Stomach (tissue), 4 donors: ENCODE measurements around the gene HIGD2A.

Experiments
- CTCF ChIP-seq, 7 experiments: fragments of 450-650 bp in 4 of 7; fragments of 200-600 bp in 3 of 7; sonication (generic) in 3 of 7; IDR thresholded peaks; one replicate each; pipeline ENCODE4 v1.5.1; 2016 to 2019; ENCODE audit warnings: antibody characterized with exemption in 7 of 7, control low read depth in 2 of 7, mild to moderate bottlenecking in 1 of 7
- POLR2A ChIP-seq, 4 donors: fragments of 450-650 bp; IDR thresholded peaks; one replicate each; pipeline ENCODE4 v1.6.1; 2016; ENCODE audit warnings: antibody characterized with exemption in 4 of 4, control low read depth in 2 of 4, mild to moderate bottlenecking in 1 of 4, moderate library complexity in 1 of 4
- POLR2AphosphoS5 ChIP-seq, 3 donors: sonication (generic); formaldehyde crosslinking; IDR thresholded peaks; one replicate each; pipeline ENCODE4 v1.6.1; 2016; ENCODE audit warnings: antibody characterized with exemption in 3 of 3

DNA sequence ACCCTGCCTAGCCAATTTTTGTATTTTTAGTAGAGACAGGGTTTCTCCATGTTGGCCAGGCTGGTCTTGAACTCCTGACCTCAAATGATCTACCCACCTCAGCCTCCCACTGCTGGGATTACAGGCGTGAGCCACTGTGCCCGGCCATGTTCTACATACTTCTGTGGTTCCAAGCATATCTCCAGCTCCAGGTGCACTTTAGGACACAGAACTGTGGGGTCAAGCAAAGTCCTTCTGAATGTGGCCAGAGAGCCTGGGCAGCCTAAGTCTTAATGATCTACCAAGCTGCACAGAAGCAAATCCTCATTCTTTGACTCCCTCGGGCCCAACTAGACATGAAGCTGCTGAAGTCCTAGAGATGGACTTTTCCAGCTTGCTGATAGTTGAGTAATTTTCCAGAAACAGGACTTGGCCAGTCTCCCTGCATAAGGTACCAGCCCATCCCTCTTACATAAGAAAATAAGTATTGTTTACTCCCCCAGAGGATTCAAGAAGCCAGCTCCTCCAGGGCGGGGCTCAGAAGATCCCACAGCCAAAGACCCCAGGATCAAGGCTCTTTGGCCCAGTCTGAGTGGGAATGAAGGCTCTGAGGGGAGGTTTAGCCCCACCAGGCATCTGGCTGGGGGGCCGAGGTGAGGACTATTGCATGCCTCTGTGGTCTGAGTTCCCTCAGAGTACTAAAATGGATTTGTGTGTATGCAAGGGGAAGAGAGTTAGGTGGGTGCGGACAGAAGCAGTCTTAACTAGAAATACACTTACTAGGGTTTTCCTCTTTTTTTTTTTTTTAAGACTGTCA lies 19.1 kb downstream of the HIGD2A start:
- TF ChIP-seq CTCF (IDR thresholded peaks at IDR 0.05) (no peak), POLR2A (IDR thresholded peaks at IDR 0.05) (no peak), POLR2AphosphoS5 (IDR thresholded peaks at IDR 0.05) (no peak)
